Measurements from ENCODE around the gene AGFG2.
"Not testable (repeated sequence)": the region's sequence is repeated elsewhere in the genome, so short reads cannot be mapped to it uniquely, and the experiment has no call there.

AGFG2 gene

DNA sequence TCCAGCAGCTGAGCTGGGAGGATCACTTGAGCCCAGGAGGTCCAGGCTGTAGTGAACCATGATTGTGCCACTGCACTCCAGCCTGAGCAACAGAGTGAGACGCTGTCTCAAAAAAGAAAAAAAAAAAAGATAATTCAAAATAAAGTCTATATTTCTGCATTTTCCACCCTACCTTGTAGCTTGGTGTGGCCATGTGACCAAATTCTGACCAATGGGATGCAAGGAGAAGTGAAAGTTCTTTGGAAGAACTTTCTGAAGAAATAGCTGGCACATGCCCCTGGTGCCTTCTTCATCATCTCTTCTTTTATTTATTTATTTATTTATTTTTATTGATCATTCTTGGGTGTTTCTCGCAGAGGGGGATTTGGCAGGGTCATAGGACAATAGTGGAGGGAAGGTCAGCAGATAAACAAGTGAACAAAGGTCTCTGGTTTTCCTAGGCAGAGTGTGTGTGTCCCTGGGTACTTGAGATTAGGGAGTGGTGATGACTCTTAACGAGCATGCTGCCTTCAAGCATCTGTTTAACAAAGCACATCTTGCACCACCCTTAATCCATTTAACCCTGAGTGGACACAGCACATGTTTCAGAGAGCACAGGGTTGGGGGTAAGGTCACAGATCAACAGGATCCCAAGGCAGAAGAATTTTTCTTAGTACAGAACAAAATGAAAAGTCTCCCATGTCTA, 17.0 kb upstream of the AGFG2 start:
- not testable (repeated sequence) for DNase-seq

DNA sequence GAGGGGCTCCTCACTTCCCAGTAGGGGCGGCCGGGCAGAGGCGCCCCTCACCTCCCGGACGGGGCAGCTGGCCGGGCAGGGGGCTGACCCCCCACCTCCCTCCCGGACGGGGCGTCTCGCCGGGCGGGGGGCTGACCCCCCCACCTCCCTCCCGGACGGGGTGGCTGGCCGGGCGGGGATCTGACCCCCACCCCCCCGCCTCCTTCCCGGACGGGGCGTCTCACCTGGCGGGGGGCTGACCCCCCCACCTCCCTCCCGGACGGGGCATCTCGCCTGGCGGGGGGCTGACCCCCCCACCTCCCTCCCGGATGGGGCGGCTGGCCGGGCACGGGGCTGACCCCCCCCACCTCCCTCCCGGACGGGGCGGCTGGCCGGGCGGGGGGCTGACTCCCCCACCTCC, 15.8 kb upstream of the AGFG2 start:
- DNase-seq: not testable (repeated sequence)

DNA sequence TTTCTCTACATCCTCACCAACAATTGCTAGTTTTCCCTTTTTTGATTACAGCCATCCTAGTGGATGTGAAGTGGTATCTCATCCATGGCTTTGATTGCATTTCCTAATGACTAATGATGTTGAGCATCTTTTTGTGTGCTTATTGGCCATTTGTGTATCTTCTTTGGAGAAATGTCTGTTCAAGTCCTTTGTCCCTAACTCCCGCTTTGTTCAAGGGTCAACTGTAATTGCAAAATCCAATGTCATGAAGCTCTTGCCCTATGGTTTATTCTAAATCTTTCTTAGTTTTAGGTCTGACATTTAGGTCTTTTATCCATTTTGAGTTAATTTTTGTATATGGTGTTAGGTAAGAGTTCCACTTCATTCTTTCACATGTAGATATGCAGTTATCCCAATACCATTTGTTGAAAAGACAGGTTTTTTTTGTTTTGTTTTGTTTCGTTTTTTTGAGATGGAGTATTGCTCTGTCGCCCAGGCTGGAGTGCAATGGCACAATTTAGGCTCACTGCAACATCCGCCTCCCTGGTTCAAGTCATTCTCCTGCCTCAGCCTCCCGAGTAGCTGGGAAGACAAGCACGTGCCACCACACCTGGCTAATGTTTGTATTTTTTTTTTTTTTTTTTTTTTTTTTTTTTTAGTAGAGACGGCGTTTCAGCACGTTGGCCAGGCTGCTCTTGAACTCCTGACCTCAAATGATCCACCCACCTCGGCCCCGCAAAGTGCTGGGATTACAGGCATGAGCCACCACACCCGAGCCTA, 10.7 kb upstream of the AGFG2 start:
- DNase-seq: not testable (repeated sequence)

DNA sequence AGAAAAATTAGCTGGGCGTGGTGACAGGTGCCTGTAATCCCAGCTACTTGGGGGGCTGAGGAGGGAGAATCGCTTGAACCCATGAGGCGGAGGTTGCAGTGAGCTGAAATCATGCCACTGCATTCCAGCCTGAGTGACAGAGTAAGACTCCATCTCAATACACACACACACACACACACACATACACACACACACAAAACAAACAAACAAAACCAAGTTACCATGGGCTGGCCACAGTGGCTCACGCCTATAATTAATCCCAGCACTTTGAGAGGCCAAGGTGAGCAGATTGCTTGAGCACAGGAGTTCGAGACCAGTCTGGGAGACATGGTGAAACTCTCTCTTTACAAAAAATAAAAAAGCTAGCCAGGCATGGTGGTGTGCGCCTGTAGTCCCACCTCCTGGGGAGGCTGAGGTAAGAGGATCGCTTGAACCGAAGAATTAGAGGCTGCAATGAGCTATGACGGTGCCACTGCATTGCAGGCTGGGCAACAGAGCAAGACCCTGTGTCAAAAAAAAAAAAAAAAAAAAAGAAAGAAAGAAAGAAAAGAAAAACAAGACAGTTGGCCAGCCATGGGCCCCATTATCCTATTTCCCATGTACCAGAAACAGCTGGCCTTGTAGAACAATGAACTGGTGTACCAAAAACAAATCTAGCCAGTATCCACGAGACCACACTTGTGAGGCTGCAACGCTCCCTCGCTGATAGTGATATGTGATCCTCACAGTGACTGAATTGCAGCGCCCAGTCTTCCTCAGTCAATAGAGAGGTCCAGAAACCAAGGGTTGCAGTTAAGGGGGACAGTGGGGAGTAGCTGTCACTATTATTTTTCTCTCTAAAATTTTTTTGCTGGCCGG, 6.6 kb upstream of the AGFG2 start:
- DNase-seq: no peak

DNA sequence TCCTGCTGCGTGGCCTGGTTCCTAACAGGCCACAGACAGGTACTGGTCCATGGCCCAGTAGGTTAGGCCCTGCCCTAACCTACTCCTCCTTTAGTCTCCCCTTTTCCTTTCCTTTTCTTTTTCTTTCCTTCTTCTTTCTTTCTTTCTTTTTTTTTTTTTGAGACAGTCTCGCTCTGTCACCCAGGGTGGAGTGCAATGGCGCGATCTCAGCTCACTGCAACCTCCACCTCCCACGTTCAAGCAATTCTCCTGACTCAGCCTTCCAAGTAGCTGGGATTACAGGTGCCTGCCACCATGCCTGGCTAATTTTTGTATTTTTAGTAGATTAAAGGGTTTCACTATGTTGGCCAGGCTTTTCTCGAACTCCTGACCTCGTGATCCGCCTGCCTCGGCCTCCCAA, 3.0 kb upstream of the AGFG2 start:
- not testable (repeated sequence) for DNase-seq

DNA sequence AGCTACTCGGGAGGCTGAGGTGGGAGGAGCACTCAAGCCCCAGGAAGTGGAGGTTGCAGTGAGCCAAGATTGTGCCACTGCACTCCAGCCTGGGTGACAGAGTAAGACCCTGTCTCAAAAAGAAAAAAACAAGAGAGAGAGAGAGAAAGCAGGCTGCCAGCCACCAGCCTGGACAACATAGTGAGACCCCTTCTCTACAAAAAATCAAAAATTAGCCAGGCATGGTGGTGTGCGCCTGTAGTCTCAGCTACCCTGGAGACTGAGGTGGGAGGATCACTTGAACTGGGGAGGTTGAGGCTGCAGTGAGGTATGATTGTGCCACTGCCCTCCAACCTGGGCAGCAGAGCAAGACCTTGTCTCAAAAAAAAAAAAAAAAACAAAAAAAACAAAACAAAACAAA, 2.3 kb upstream of the AGFG2 start:
- DNase-seq: not testable (repeated sequence)

DNA sequence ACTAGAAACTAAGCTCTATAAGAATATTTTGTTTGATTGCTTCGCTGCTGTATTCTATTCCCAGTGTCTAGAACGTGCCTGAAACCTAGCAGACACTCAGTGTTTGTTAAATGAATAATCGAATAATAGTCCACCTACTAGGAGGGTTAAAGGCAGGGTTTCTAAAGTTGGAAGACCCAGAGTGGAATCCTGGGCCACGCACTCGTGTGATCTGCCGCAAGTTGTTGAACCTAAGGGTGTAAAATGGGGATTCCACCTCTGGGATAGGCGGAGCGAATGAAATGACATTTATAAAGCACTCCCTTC, 702 bp upstream of the AGFG2 start:
- no peak for DNase-seq

DNA sequence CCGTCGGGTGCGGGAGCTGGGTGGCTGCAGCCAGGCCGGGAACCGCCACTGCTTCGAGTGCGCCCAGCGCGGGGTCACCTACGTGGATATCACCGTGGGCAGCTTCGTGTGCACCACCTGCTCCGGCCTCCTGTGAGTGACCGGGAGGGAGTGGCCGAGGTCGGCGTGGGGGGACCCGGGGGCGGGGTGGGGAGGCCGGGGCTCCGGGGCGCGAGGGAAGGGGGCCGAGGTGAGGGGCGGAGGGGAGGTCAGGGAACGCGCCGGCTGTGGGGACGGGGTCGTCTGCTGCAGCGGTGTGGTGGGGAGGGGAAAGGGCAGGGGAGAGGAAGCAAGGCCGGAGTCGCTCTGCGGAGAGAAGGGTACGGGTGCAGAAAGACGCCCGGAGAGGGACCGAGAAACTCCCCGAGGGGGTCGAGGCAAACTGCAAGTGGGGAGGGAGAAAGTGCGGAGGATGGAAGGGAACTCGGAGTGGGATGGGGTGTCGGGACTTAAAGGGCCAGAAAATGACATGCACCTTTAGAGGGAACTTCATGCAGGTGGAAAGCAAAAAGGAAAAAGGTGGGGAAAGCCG, 518 bp downstream of the AGFG2 start:
- DNase-seq: no peak

DNA sequence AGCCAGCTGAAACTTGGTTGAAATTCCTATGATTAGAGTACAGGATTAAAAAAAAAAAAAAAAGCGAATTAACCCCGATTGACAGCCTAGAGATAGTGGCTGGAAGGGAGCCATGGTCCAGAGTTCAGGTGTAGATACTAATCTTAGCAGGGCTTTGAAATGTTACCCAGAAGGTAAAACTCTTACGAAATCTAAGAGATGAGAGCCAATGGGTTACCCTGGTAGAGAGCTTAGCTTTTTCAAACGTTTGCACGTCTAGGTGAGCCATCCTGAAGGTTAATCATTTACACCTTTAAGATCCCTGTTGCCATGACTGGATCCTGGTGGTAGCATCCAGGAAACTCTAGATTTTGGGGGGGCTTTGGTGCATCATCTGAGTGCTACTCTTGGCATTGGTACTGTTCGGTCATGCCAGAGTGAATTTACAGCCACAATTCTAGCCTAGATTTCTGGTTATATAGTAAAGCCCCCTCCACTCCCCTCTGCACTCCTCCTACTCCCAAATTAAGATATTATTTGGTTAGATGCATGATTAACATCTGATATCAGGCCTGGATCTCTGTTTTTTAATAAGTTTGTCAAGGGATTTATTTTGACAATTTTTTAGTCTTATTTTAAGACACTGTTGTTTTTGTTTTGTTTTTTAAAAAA, 1.2 kb downstream of the AGFG2 start:
- no peak for DNase-seq

DNA sequence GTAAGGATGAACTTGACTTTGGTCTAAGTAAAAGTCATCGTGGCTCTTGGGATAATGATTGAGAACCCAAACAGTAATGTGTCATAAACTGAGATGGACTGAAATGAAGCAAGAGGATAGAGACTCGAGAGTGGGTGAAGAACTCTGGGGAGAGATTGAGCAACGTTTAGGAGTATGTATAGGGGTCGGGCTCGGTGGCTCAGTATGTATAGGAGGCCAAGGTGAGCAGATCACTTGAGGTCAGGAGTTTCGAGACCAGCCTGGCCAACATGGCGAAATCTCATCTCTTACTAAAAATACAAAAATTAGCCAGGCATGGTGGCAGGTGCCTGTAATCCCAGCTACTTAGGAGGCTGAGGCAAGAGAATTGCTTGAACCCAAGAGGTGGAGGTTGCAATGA, 2.3 kb downstream of the AGFG2 start:
- DNase-seq: not testable (repeated sequence)

DNA sequence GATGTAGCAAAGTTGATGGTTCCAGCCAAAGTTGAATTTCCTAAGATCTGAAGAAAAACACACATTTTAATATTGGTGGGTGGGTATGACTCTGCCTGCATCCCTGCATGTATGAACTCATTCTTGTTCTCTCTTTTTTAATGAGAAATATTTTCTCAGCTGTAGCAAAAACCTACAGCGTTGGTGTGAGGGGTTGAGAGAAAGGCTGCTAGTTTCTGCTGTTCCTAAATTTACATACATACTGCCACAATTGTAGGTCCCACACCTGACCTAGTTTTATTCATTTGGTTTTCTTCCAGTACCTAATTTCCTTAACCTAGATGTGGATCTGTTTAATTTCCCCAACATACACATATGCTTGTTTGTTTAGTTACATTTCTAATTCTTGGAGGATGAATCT, 4.6 kb downstream of the AGFG2 start:
- no peak for DNase-seq

DNA sequence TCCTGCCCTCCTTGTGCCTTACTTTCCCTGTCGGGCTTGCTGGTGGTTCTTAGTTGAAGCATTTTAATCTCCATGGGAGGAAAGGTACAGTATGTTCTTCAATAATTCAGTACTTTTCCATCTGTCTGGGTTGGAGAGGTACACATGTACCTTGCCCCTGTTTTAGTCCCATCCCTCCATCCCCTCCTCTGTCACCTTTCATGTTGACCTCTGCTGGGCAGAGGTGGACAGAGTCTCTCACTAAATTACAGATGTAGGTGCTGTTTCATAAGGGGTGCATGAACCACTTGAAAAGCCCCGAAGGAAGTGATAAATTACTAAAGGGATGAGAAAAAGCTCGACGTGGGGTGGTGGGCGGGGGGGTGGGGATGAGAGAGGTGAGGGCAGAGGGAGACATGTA, 5.4 kb downstream of the AGFG2 start:
- no peak for DNase-seq

DNA sequence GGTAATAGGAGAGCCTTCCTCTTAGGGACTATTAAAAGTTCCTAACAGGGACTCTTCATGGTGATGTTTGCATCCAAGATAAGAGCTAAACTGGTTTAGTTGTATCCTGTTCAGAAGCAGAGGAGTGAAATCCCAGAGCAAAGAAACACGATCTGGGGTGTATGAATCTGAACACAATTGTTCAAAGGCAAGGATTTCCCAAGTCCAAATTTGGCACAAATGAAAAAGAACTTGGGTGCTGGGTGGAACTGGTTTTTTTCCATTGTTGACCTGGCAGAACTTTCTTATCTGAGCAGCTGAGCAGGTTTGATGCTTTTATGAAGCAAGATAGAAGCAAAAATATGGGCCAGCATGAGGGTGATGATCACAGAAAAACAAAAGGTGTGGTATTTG, 6.0 kb downstream of the AGFG2 start:
- no peak for DNase-seq

DNA sequence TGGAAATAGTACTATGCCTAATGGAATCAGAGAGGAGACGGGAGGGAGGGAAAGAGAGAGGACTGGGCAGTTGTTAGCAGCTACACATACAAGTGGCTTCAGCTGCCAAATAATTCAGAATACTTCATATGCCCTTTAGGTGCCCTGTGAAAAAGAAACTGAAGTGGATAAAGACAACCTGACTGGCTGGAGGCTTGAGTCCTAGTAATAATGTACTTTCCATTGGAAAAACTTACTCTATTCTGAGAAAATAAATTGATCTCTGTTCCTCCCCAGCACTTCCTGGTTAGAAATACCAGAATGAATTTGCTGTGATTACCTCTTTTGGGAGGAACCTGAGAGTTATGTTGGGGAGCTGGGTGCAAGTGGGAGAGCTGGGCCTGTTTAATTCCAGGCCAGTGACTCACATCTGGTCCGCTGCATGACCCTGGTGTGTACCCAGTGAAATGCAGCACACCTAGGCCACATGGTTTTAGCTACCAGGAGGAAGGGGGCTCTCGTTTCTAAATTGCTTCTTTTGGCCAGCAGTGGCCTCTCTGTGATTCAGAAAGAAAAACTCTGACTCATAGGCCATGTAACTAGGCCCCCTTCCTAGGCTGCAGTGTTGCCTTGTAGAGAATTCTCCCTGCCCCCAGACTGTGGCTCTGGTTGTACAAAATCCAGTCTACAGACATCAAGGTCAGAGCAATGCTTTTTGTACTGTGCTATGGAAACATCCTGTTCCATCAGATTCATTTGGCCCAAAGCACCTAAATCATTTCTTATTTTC, 6.5 kb downstream of the AGFG2 start:
- no peak for DNase-seq

DNA sequence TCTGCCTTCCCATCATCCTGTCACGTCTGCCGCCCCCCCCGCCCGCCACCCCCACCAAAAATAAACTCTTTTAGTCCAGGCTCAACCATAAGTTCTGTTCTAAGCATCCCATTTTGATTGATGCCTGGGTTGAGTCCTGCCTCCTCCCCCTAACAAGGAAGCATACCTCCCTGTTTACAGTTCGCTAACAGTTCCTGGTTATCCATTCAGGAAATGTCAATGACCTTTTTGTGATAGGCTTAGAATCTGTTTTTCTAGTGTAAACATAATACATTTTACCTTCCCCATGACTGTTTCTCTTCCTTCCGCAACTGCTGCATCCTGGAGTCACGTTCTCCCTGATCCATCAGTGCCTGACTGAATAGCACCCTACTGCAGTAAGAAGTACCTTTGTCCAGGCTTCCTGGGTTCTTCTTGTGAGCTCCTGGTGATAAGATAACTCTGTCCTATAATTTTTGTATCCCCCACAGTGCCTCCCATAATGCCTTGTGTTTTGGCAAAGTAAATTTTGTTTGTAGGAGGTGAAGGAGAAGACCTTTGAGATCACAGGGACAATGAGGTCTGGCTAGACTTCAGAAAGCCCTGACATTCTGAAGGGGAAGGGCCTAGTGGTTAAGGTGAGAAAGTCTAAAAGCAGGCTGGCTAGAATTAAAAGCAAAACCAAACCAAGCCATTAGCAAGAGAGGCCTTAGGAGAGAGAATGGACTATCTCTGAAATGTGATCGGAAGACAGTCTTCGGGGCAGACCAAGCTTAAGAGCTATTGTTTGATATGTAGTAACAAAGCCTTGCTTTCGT, 7.3 kb downstream of the AGFG2 start:
- no peak for DNase-seq

DNA sequence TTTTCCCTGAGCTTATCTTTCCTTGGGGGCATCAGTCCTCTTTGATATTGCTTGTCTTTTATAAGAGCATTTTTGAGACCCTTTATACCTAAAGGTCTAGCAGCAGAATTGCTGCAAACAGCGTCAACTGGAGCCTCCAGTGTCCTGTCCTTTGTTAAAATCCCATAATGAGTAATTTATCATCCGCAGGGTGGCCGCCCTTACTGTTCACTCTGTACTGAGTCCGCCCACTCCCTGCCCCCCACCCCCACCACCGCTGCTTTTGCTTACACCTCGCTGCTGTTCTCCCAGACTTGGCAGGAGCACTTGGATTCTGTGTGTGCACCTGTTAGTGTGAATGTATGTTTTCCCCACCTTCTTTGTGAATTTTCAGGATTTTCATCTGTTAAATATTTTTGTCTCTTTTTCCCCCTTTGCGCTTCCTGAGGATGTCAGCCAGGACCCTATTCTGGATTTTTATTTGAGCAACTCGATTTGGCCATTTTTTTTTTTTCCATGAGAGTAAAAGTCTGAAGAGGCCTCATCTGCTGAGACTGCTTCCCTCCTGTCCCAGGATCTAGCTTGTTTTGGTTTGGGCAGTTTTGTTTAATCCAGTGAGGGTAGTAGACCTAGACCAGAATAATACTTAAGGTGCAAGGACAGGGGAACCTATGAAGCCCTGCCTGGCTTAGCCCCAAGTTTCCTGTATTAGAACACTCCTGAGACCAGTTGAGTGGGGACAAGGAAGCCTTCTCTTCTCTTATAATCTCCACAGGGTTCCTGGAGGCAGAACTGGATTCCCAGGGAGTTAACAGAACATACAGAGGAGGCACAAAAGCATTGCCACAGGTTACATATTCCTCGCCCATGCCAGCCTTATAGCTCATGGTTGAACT, 8.2 kb downstream of the AGFG2 start:
- no peak for DNase-seq

DNA sequence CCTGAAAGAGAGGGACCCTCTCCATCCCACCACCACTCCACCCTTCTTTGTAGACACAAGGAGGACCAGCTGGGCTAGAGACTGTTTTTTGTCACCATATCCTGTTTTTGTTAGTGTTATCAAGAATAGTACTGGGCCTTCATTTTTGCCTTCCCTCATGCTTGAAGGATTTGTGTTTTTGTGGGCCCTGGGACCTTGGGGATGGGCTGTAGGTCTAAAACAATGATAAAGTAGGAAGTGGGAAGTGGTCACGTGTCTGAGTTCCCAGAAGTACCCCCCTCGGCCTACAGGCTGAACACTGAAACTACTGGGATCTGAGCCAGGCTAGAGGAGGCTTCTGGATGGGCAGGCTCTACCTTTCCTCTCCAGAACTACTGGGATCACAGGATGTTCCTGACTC, 8.9 kb downstream of the AGFG2 start:
- DNase-seq: no peak

DNA sequence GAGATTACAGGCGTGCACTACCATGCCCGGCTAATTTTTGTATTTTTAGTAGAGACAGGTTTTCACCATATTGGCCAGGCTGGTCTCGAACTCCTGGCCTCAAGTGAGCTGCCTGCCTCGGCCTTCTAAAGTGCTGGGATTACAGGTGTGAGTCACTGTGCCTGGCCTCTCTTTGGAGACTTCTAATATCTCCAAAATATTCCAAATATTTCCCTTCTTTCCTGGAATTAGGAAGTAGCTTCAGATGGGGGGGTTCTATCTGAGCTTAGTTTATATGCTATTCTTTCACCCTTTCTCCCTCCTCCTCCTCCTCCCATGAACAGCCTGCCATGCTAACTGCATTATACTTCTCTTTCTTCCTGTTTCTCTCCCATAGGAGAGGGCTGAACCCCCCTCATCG, 9.4 kb downstream of the AGFG2 start:
- DNase-seq: not testable (repeated sequence)

DNA sequence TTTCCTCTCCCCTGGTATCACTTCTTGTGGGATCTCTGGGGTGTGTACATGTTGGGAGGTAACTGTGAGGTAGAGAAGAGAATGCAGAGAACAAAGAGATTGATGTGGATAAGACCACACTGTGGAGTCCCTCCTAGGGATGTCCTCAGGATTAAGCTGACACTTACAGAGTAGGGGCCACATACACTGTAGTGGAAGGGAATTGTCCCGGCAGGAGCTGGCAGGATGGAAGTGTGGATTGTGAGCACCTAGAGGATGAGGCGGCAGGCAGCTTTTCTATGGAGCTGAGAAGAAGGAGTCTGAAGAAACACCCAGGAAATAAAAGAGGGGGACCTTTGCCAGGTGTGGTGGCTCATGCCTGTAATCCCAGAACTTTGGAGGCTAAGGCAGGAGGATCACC, 13.5 kb downstream of the AGFG2 start:
- DNase-seq: no peak

DNA sequence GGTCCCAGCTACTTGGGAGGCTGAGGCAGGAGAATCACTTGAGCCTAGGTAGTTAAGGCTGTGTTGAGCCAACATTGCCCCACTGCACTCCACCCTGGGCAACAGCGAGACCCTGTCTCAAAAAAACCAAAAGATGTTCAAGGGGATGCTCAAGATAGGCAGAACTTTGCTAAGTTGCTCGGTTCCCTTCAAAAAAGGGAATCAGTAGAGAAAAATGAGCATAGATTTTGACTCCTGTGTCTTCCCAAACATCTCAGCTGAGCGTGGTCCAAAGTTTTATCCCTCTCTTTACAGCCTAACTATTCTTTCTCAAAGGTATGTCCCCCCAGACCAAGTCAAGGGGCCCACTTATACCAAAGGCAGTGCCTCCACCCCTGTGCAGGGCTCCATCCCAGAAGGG, 14.0 kb downstream of the AGFG2 start:
- no peak for DNase-seq
